ENCODE measurements around the gene KCNJ15. TPM values are rescaled to one million over a fixed set of nuclear protein-coding genes. Genes with fewer than 3 reads are reported as not detected.

The KCNJ15 gene
- total RNA-seq, 1 donor from 2014 or later: 2.2 TPM

- Mint-ChIP-seq H3K9me3 (ENCODE audit: low read depth) (no peaks in the 10 kb centered on the region), H3K27ac (no peak overlapping the region), H3K4me3 (ENCODE audit: low read depth) (no peak overlapping the region), H3K36me3 (ENCODE audit: insufficient read depth) (no peaks in the 10 kb centered on the region), H3K27me3 (peaks cover 2% of the 10 kb centered on the region), H3K4me1 (ENCODE audit: low read depth) (peaks cover 18% of the 10 kb centered on the region)
- no peak for DNase-seq (ENCODE audit: low spot score, unreplicated experiment)
- TF ChIP-seq, protein P1, sequence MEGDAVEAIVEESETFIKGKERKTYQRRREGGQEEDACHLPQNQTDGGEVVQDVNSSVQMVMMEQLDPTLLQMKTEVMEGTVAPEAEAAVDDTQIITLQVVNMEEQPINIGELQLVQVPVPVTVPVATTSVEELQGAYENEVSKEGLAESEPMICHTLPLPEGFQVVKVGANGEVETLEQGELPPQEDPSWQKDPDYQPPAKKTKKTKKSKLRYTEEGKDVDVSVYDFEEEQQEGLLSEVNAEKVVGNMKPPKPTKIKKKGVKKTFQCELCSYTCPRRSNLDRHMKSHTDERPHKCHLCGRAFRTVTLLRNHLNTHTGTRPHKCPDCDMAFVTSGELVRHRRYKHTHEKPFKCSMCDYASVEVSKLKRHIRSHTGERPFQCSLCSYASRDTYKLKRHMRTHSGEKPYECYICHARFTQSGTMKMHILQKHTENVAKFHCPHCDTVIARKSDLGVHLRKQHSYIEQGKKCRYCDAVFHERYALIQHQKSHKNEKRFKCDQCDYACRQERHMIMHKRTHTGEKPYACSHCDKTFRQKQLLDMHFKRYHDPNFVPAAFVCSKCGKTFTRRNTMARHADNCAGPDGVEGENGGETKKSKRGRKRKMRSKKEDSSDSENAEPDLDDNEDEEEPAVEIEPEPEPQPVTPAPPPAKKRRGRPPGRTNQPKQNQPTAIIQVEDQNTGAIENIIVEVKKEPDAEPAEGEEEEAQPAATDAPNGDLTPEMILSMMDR (IDR thresholded peaks at IDR 0.05; ENCODE audit: unreplicated experiment): no peak
These were observed 2.0 kb downstream of the KCNJ15 start for GRCh38 chr21:38258521-38259485.

GRCh38 chr21:38259665-38260064 is 2.9 kb downstream of the KCNJ15 start:
- TF ChIP-seq, protein P1 (IDR thresholded peaks at IDR 0.05; ENCODE audit: unreplicated experiment): no peak
- H3K4me3 Mint-ChIP-seq (ENCODE audit: low read depth): no peak overlapping the region
- no peak for DNase-seq (ENCODE audit: low spot score, unreplicated experiment)
- no peaks in the 10 kb centered on the region for H3K36me3 Mint-ChIP-seq (ENCODE audit: insufficient read depth)
- peaks cover 18% of the 10 kb centered on the region for H3K4me1 Mint-ChIP-seq (ENCODE audit: low read depth)
- no peaks in the 10 kb centered on the region for H3K9me3 Mint-ChIP-seq (ENCODE audit: low read depth)
- H3K27me3 Mint-ChIP-seq: peaks cover 2% of the 10 kb centered on the region
- H3K27ac Mint-ChIP-seq: no peak overlapping the region

DNA sequence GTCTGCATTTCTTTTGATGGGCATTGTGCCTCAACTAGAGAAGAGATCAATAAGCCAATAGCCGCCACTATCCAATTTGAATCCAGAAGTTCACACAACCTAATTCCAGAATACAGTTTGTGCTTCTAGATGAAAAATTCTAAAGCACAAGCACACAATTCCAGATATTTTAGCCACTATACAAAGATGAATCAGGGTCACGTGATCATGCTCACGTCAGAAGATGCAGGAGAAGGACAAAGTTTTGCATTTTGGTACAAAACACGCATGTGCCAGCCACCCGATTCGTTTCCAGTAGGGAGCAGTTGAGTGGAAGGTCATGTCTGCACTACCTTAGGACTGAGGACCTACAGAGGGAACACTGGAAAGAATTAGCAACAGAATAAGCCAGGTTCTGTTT is 3.6 kb downstream of the KCNJ15 start:
- Mint-ChIP-seq H3K27me3 (peaks cover 2% of the 10 kb centered on the region), H3K4me1 (ENCODE audit: low read depth) (peaks cover 18% of the 10 kb centered on the region), H3K9me3 (ENCODE audit: low read depth) (no peaks in the 10 kb centered on the region), H3K4me3 (ENCODE audit: low read depth) (no peak overlapping the region), H3K27ac (no peak overlapping the region), H3K36me3 (ENCODE audit: insufficient read depth) (no peaks in the 10 kb centered on the region)
- TF ChIP-seq, protein P1 (IDR thresholded peaks at IDR 0.05; ENCODE audit: unreplicated experiment): no peak
- DNase-seq (ENCODE audit: low spot score, unreplicated experiment): no peak

DNA sequence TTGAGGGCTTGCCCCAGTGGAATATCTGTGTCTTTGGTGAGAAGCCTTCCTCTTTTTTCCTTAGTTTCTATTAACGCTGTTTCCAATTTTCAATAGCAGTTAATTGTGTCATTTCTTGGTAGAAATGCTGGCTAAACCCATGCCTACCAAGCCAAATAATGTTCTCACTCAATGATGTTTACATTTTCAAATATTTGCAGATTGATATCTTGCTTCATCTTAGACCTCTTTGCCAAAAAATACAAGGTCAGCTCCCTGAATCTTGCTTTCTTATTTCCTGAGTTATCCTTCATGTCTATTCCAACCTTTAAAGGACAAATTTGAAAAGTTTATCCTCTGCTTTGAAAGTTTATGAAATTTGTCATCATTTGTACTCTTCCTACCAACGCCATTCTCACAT is 5.1 kb downstream of the KCNJ15 start:
- no peak overlapping the region for H3K4me3 Mint-ChIP-seq (ENCODE audit: low read depth)
- H3K4me1 Mint-ChIP-seq (ENCODE audit: low read depth): peaks cover 15% of the 10 kb centered on the region
- TF ChIP-seq, protein P1 (IDR thresholded peaks at IDR 0.05; ENCODE audit: unreplicated experiment): no peak
- no peak overlapping the region for H3K27ac Mint-ChIP-seq
- H3K36me3 Mint-ChIP-seq (ENCODE audit: insufficient read depth): no peaks in the 10 kb centered on the region
- no peaks in the 10 kb centered on the region for H3K9me3 Mint-ChIP-seq (ENCODE audit: low read depth)
- DNase-seq (ENCODE audit: low spot score, unreplicated experiment): no peak
- H3K27me3 Mint-ChIP-seq: peaks cover 3% of the 10 kb centered on the region

DNA sequence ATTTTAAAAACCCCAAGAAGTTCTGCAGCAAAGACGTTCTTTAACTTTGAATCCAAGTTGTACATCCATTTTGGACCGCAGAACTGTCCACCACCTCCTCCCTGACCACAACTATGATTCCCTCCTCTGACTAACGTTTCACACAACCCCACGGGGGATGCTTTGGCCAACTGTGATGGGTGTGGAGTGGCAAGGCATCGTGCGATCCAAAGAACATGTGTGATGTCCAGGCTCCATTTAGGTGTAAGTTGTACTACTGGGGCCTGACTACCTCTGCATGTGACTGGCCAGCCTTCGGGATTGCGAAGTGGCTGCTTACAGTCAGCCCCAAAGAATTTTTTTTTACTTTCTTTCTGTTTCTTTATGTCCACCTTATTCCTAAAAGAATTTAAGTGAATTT is 6.7 kb downstream of the KCNJ15 start:
- peaks cover 12% of the 10 kb centered on the region for H3K4me1 Mint-ChIP-seq (ENCODE audit: low read depth)
- H3K4me3 Mint-ChIP-seq (ENCODE audit: low read depth): no peak overlapping the region
- H3K36me3 Mint-ChIP-seq (ENCODE audit: insufficient read depth): no peaks in the 10 kb centered on the region
- H3K27me3 Mint-ChIP-seq: peaks cover 7% of the 10 kb centered on the region
- no peak overlapping the region for H3K27ac Mint-ChIP-seq
- no peaks in the 10 kb centered on the region for H3K9me3 Mint-ChIP-seq (ENCODE audit: low read depth)
- TF ChIP-seq, protein P1 (IDR thresholded peaks at IDR 0.05; ENCODE audit: unreplicated experiment): no peak
- DNase-seq (ENCODE audit: low spot score, unreplicated experiment): no peak
